ENCODE measurements around the gene NXPH2.
A peak's percentile ranks its signal among the peaks of the same experiment; 100 is the strongest.

Gene NXPH2

GRCh38 chr2:138724729-138725459, 55.3 kb downstream of the NXPH2 start:
- H3K36me3 ChIP-seq (ENCODE audit: control insufficient read depth, insufficient read depth, low read length) = no peaks in the 10 kb centered on the region
- H3K4me1 ChIP-seq (ENCODE audit: control insufficient read depth, insufficient read depth, low read length, poor library complexity, severe bottlenecking) = no peaks in the 10 kb centered on the region
- no peaks in the 10 kb centered on the region for H3K9me3 ChIP-seq (ENCODE audit: control insufficient read depth, low read length)
- WGBS, 2 experiments (ENCODE audit: insufficient coverage in 2 of 2) = 100% methylated on average over 1 of the region's 2 CpGs; no CpG with 5 or more reads in 1 of the 2 experiments
- no peak overlapping the region for H3K27ac ChIP-seq (ENCODE audit: low read depth, low read length, severe bottlenecking)
- H3K4me3 ChIP-seq (ENCODE audit: extremely low read depth, insufficient read depth, low read length, poor library complexity, severe bottlenecking) = no peak overlapping the region

DNA sequence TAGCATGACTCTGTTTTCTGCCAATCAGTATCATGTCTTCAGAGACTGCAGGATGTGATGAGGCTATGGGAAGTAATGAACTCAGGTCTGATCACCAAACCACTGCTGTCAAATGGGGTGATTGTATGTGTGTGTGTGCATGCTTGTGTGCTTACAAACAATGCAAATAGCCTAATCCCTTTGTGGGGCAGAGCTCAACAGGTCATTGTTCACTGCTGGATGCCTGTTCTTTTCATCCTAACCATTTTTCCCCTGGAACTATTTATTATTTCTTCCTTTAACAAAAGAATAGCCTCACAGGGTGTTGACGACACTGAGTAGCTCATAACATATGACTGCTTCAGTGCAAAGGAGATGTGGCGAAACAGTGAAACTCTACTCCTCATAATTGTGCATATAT, 55.9 kb downstream of the NXPH2 start:
- Histone ChIP-seq H3K27ac (ENCODE audit: low read depth, low read length, severe bottlenecking) (no peak overlapping the region), H3K4me1 (ENCODE audit: control insufficient read depth, insufficient read depth, low read length, poor library complexity, severe bottlenecking) (no peaks in the 10 kb centered on the region), H3K36me3 (ENCODE audit: control insufficient read depth, insufficient read depth, low read length) (no peaks in the 10 kb centered on the region), H3K4me3 (ENCODE audit: extremely low read depth, insufficient read depth, low read length, poor library complexity, severe bottlenecking) (no peak overlapping the region), H3K9me3 (ENCODE audit: control insufficient read depth, low read length) (no peaks in the 10 kb centered on the region)
- 75% methylated on average over 1 of the region's 2 CpGs; no CpG with 5 or more reads in 1 of the 2 experiments for WGBS, 2 experiments (ENCODE audit: insufficient coverage in 2 of 2)

- WGBS, 2 experiments (ENCODE audit: insufficient coverage in 2 of 2) = 86 to 89% methylated on average over 2 to 4 of the region's 7 CpGs
- no peaks in the 10 kb centered on the region for H3K4me1 ChIP-seq (ENCODE audit: control insufficient read depth, insufficient read depth, low read length, poor library complexity, severe bottlenecking)
- H3K4me3 ChIP-seq (ENCODE audit: extremely low read depth, insufficient read depth, low read length, poor library complexity, severe bottlenecking) = no peak overlapping the region
- H3K9me3 ChIP-seq (ENCODE audit: control insufficient read depth, low read length) = no peaks in the 10 kb centered on the region
- H3K36me3 ChIP-seq (ENCODE audit: control insufficient read depth, insufficient read depth, low read length) = no peaks in the 10 kb centered on the region
- H3K27ac ChIP-seq (ENCODE audit: low read depth, low read length, severe bottlenecking) = no peak overlapping the region
Measured at GRCh38 chr2:138723196-138723987, 56.8 kb downstream of the NXPH2 start.

DNA sequence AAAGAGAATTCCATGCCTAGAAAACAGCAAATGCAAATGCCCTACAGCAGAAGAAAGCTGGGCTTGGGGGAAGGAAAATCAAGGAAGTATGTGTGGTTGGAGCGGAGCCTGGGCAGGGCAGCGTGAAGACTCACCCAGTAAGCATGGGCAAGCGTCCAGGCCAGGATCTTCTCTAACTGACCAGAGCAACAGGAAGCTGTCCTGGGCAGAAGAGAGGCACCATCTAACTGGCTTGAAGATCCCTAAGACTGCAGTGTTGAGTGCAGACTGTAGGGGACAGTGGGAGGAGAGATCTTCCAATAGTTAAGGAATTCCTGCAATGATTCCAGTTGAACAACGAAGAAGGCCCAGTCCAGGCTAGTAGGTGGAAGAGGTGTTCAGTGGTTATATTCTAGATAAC, 57.9 kb downstream of the NXPH2 start:
- H3K27ac ChIP-seq (ENCODE audit: low read depth, low read length, severe bottlenecking) = no peak overlapping the region
- WGBS, 2 experiments (ENCODE audit: insufficient coverage in 2 of 2) = 91 to 93% methylated on average over 4 of the region's 4 CpGs
- H3K36me3 ChIP-seq (ENCODE audit: control insufficient read depth, insufficient read depth, low read length) = no peaks in the 10 kb centered on the region
- no peak overlapping the region for H3K4me3 ChIP-seq (ENCODE audit: extremely low read depth, insufficient read depth, low read length, poor library complexity, severe bottlenecking)
- H3K4me1 ChIP-seq (ENCODE audit: control insufficient read depth, insufficient read depth, low read length, poor library complexity, severe bottlenecking) = no peaks in the 10 kb centered on the region
- H3K9me3 ChIP-seq (ENCODE audit: control insufficient read depth, low read length) = no peaks in the 10 kb centered on the region

- Histone ChIP-seq H3K36me3 (ENCODE audit: control insufficient read depth, insufficient read depth, low read length) (no peaks in the 10 kb centered on the region), H3K4me3 (ENCODE audit: extremely low read depth, insufficient read depth, low read length, poor library complexity, severe bottlenecking) (no peak overlapping the region), H3K4me1 (ENCODE audit: control insufficient read depth, insufficient read depth, low read length, poor library complexity, severe bottlenecking) (no peaks in the 10 kb centered on the region), H3K9me3 (ENCODE audit: control insufficient read depth, low read length) (no peaks in the 10 kb centered on the region), H3K27ac (ENCODE audit: low read depth, low read length, severe bottlenecking) (no peak overlapping the region)
- WGBS, 2 experiments (ENCODE audit: insufficient coverage in 2 of 2) = 88% methylated on average over 4 of the region's 11 CpGs; no CpG with 5 or more reads in 1 of the 2 experiments
Measured at GRCh38 chr2:138720035-138720838, 60.0 kb downstream of the NXPH2 start.

GRCh38 chr2:138718405-138718804, 61.8 kb downstream of the NXPH2 start:
- H3K4me3 ChIP-seq (ENCODE audit: extremely low read depth, insufficient read depth, low read length, poor library complexity, severe bottlenecking) = no peak overlapping the region
- peaks cover 4% of the 10 kb centered on the region for H3K4me1 ChIP-seq (ENCODE audit: control insufficient read depth, insufficient read depth, low read length, poor library complexity, severe bottlenecking)
- no peaks in the 10 kb centered on the region for H3K36me3 ChIP-seq (ENCODE audit: control insufficient read depth, insufficient read depth, low read length)
- H3K9me3 ChIP-seq (ENCODE audit: control insufficient read depth, low read length) = no peaks in the 10 kb centered on the region
- no peak overlapping the region for H3K27ac ChIP-seq (ENCODE audit: low read depth, low read length, severe bottlenecking)

GRCh38 chr2:138716183-138716582, 64.0 kb downstream of the NXPH2 start:
- Histone ChIP-seq H3K36me3 (ENCODE audit: control insufficient read depth, insufficient read depth, low read length) (no peaks in the 10 kb centered on the region), H3K4me1 (ENCODE audit: control insufficient read depth, insufficient read depth, low read length, poor library complexity, severe bottlenecking) (peaks cover 20% of the 10 kb centered on the region), H3K4me3 (ENCODE audit: extremely low read depth, insufficient read depth, low read length, poor library complexity, severe bottlenecking) (no peak overlapping the region), H3K27ac (ENCODE audit: low read depth, low read length, severe bottlenecking) (no peak overlapping the region), H3K9me3 (ENCODE audit: control insufficient read depth, low read length) (no peaks in the 10 kb centered on the region)
- WGBS, 2 experiments (ENCODE audit: insufficient coverage in 2 of 2) = 78 to 80% methylated on average over 1 to 2 of the region's 5 CpGs

DNA sequence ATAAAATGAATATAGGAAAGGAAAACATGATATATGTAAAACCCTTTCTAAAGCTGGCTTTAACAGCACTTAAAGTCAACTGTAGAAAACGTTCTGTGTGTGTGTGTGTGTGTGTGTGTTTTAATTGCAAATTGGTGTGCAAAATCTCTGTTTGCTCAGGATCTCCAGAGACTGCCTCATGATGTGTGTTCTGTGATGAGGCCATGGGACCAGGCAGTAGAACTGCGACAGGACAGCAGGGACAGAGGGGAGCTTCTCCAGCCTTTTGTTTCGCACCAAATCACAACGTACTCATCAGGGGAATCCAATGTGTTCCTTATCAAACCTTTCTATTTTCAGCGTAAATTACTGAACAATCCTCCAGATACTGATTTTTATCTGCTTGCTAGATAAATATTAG, 66.7 kb downstream of the NXPH2 start:
- Histone ChIP-seq H3K27ac (ENCODE audit: low read depth, low read length, severe bottlenecking) (peak overlapping the region; percentile 30), H3K4me1 (ENCODE audit: control insufficient read depth, insufficient read depth, low read length, poor library complexity, severe bottlenecking) (peaks cover 25% of the 10 kb centered on the region), H3K9me3 (ENCODE audit: control insufficient read depth, low read length) (no peaks in the 10 kb centered on the region), H3K4me3 (ENCODE audit: extremely low read depth, insufficient read depth, low read length, poor library complexity, severe bottlenecking) (no peak overlapping the region), H3K36me3 (ENCODE audit: control insufficient read depth, insufficient read depth, low read length) (no peaks in the 10 kb centered on the region)
- 86 to 88% methylated on average over 1 to 4 of the region's 5 CpGs for WGBS, 2 experiments (ENCODE audit: insufficient coverage in 2 of 2)

DNA sequence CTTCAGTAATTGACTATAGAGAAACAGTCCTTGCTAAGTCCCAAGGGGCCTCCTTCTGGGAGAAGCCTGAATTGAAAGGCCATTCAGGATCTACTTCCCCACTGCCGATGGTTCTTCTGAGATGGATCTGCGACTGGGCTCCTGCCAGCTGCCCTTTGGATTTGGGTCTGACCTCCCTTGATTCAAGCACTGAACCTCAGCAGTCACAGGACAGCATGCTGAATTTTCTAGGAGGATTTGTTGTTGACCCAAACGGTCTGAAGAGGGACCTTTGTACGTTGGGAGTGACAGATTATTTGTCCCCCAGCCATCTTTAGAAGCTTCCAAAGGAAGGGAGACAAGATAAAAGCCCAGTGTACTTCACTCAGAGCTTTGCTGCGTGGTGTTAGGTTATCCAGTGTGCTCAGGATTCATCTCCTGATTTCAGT, 67.1 kb downstream of the NXPH2 start:
- Histone ChIP-seq H3K4me1 (ENCODE audit: control insufficient read depth, insufficient read depth, low read length, poor library complexity, severe bottlenecking) (peaks cover 26% of the 10 kb centered on the region), H3K36me3 (ENCODE audit: control insufficient read depth, insufficient read depth, low read length) (no peaks in the 10 kb centered on the region), H3K4me3 (ENCODE audit: extremely low read depth, insufficient read depth, low read length, poor library complexity, severe bottlenecking) (no peak overlapping the region), H3K27ac (ENCODE audit: low read depth, low read length, severe bottlenecking) (peak overlapping the region; percentile 30), H3K9me3 (ENCODE audit: control insufficient read depth, low read length) (no peaks in the 10 kb centered on the region)
- 77 to 80% methylated on average over 3 to 5 of the region's 5 CpGs for WGBS, 2 experiments (ENCODE audit: insufficient coverage in 2 of 2)

DNA sequence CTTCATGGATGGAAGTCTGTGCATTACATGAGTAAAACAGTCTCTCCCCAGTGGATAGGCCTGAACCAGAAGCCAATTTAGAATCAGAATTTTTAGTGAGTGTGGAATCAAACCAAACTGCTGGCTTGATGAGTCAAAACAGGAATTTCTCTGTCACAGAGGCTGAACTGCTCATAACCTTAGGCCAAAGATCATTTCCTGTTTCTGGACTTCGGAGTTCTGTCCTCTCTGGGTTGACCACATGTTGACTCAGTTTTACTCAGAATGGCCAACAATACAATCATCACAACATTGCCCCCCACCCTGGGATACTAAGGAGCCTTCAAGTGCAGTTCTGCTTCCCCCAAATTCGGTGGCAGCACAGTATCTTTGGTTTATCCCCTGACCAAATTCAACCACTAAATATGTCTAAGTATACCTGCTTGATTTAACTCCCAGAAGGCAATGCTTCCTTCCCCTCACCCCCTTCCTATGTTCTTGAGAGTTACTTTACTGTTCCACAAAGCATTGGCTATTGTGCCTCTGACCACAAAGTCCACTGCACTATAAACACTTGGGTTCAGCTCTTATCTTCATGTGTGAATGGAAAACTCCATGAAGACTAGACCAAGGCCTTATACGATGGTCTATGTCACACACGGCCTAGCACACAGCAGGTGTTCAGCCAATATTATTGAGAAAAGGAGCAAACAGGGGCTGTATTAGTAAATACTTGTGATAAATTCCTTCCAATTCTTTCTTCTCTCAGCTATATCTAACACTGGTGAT, 67.8 kb downstream of the NXPH2 start:
- Histone ChIP-seq H3K9me3 (ENCODE audit: control insufficient read depth, low read length) (no peaks in the 10 kb centered on the region), H3K4me3 (ENCODE audit: extremely low read depth, insufficient read depth, low read length, poor library complexity, severe bottlenecking) (no peak overlapping the region), H3K4me1 (ENCODE audit: control insufficient read depth, insufficient read depth, low read length, poor library complexity, severe bottlenecking) (peaks cover 26% of the 10 kb centered on the region), H3K27ac (ENCODE audit: low read depth, low read length, severe bottlenecking) (no peak overlapping the region), H3K36me3 (ENCODE audit: control insufficient read depth, insufficient read depth, low read length) (no peaks in the 10 kb centered on the region)
- 95 to 100% methylated on average over 2 of the region's 4 CpGs for WGBS, 2 experiments (ENCODE audit: insufficient coverage in 2 of 2)
